ENCODE data around the gene RNF146. TPM values are rescaled to one million over a fixed set of nuclear protein-coding genes. Genes with fewer than 3 reads are reported as not detected.

Gene RNF146
- polyA plus RNA-seq, 1 experiment: 64.1 TPM

- no peaks in the 10 kb centered on the region for H3K9me3 ChIP-seq (ENCODE audit: control insufficient read depth, insufficient read depth, low read length)
- POLR2A ChIA-PET: no interaction called here
- no peak for DNase-seq (ENCODE audit: low read depth, low spot score)
- no peak overlapping the region for H3K27ac ChIP-seq (ENCODE audit: low read depth, low read length)
- H3K4me3 ChIP-seq (ENCODE audit: low read depth, low read length): no peak overlapping the region
- H3K27me3 ChIP-seq (ENCODE audit: control insufficient read depth, insufficient read depth, low read length): no peaks in the 10 kb centered on the region
- CTCF ChIA-PET: interaction anchor here (0.7 to 2.0 kb wide), 2 partner anchors 25 to 243 kb away, joined by 3 to 6 read pairs; no protein-coding TSS in a partner anchor
- no peak for TF ChIP-seq CTCF (IDR thresholded peaks at IDR 0.05; ENCODE audit: low read depth, low read length)
These were observed 6.8 kb downstream of the RNF146 start for GRCh38 chr6:127273499-127273898.

- H3K9me3 ChIP-seq (ENCODE audit: control insufficient read depth, insufficient read depth, low read length): no peaks in the 10 kb centered on the region
- H3K27me3 ChIP-seq (ENCODE audit: control insufficient read depth, insufficient read depth, low read length): no peaks in the 10 kb centered on the region
- H3K4me3 ChIP-seq (ENCODE audit: low read depth, low read length): no peak overlapping the region
- DNase-seq (ENCODE audit: low read depth, low spot score): no peak
- POLR2A ChIA-PET: no interaction called here
- CTCF ChIA-PET: interaction anchor here (2.0 kb wide), 1 partner anchor 10 kb away, joined by 15 read pairs; the partner anchor contains the start of gene RNF146
- H3K27ac ChIP-seq (ENCODE audit: low read depth, low read length): no peak overlapping the region
- no peak for TF ChIP-seq CTCF (IDR thresholded peaks at IDR 0.05; ENCODE audit: low read depth, low read length)
These were observed 9.7 kb downstream of the RNF146 start for GRCh38 chr6:127276331-127276730.

- POLR2A ChIA-PET: no interaction called here
- TF ChIP-seq CTCF (IDR thresholded peaks at IDR 0.05; ENCODE audit: low read depth, low read length): no peak
- H3K4me3 ChIP-seq (ENCODE audit: low read depth, low read length): no peak overlapping the region
- CTCF ChIA-PET: interaction anchor here (1.0 to 2.0 kb wide), 2 partner anchors 12 kb away, joined by 4 to 13 read pairs; partner anchors contain the start of gene RNF146
- no peak overlapping the region for H3K27ac ChIP-seq (ENCODE audit: low read depth, low read length)
- no peaks in the 10 kb centered on the region for H3K9me3 ChIP-seq (ENCODE audit: control insufficient read depth, insufficient read depth, low read length)
- no peak for DNase-seq (ENCODE audit: low read depth, low spot score)
- no peaks in the 10 kb centered on the region for H3K27me3 ChIP-seq (ENCODE audit: control insufficient read depth, insufficient read depth, low read length)
These were observed 11.5 kb downstream of the RNF146 start for GRCh38 chr6:127277878-127278843.

- Histone ChIP-seq H3K4me3 (ENCODE audit: low read depth, low read length) (no peak overlapping the region), H3K9me3 (ENCODE audit: control insufficient read depth, insufficient read depth, low read length) (no peaks in the 10 kb centered on the region), H3K27me3 (ENCODE audit: control insufficient read depth, insufficient read depth, low read length) (no peaks in the 10 kb centered on the region), H3K27ac (ENCODE audit: low read depth, low read length) (no peak overlapping the region)
- TF ChIP-seq CTCF (IDR thresholded peaks at IDR 0.05; ENCODE audit: low read depth, low read length): no peak
- DNase-seq (ENCODE audit: low read depth, low spot score): no peak
- POLR2A ChIA-PET: no interaction called here
- CTCF ChIA-PET: interaction anchor here (2.0 kb wide), 1 partner anchor 13 kb away, joined by 13 read pairs; the partner anchor contains the start of gene RNF146
These were observed 13.2 kb downstream of the RNF146 start for GRCh38 chr6:127279815-127280214.

- no peak for TF ChIP-seq CTCF (IDR thresholded peaks at IDR 0.05; ENCODE audit: low read depth, low read length)
- POLR2A ChIA-PET: interaction anchor here (0.5 kb wide), 1 partner anchor 1685 kb away, joined by 3 read pairs; no protein-coding TSS in a partner anchor
- no peak overlapping the region for H3K4me3 ChIP-seq (ENCODE audit: low read depth, low read length)
These were observed 15.5 kb downstream of the RNF146 start for GRCh38 chr6:127282184-127282583.

More at GRCh38 chr6:127282184-127282583, 15.5 kb downstream of the RNF146 start:
- Histone ChIP-seq H3K27ac (ENCODE audit: low read depth, low read length) (no peak overlapping the region), H3K27me3 (ENCODE audit: control insufficient read depth, insufficient read depth, low read length) (no peaks in the 10 kb centered on the region), H3K9me3 (ENCODE audit: control insufficient read depth, insufficient read depth, low read length) (no peaks in the 10 kb centered on the region)
- CTCF ChIA-PET: interaction anchor here (1.5 to 2.2 kb wide), 2 partner anchors 16 to 235 kb away, joined by 3 to 9 read pairs; partner anchors contain the start of gene RNF146
- no peak for DNase-seq (ENCODE audit: low read depth, low spot score)
